CD4-positive, alpha-beta T cell treated with Interleukin-17A for 1 hour (primary cell): ENCODE results near the gene SCUBE2.
A peak's percentile ranks its signal among the peaks of the same experiment; 100 is the strongest.

Experiments used
- DNase-seq: peaks from one replicate; pipeline ENCODE4 v3.0.0-alpha.2; 2020

SCUBE2 gene

DNA sequence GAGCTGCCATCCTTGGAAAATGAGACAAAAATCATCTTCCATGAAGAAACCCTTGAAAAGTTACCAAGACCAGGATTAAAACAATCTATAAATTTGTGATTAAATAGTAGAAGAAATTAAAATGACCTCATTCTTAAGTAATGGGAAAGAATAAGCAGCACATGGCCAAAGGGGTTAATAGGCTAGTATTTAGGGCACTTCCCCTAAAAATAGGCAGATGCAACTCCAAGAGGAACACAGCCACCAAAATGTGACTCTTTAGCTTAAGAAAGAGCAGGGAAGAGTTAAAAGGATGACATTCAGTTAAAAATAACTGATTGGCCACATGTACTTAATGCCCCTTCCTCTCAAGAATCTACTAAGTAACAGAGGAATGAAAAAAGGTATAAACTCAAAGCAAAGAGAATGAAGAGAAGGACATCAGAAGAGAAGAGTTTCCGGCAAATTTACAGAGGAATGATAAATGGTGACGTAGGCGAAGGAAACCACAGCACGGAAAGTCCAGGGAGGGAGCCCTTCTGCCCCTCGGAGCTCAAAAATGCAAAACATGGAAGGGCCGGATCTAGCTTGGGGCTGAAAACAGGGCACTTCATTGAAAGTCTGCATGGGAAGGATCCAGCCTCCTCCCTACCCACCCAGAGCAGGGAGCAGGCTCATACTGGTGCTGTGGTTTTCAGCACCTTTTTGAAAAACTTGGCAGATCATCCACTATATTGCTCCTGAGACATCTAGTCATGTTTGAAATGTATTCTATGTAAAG is 17.8 kb downstream of the SCUBE2 start:
- no peak for DNase-seq

DNA sequence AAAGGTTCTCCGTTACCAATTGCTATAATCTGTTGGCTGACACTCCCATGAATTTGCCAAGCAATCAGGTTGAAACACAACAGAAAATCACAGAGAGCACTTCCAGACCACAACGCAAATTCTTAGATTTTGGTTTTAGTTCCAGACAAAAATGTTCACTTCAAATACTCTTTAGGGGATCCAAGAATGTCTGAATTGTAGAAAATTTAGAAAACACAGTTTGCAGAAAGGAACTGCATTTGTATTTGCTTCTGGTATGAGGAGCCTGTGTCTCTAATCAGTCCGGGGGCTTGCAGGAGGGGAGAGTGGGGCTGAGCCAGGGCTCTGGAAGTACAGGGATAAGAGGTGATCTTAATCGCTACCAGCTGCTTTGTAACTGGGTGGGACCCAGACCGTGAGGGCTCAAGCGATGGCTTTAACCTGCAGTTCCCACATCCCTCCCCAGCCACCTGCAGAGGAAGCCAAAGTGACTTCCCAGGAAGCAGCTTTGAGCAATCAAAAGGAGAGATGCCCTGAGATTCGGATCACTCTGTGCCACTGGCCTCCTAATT is 18.7 kb downstream of the SCUBE2 start:
- no peak for DNase-seq

DNA sequence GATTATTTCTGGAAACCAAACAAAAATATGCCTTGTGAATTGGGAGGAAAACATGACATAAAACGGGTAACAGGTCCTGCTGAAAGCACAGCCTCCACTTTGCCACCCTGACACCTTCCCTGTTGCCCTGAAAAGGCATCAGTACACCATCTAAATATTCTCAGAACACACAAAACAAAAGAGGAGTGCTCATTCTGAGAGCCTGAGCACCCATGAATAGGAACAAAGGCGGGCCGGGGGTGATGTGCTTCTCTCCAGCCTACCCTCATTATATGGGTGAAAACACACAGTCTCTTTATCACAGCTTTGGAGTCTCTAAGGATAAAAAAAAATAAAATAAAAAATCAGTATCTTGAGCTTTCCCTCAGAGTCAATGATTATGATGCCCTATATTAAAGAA is 19.7 kb downstream of the SCUBE2 start:
- DNase-seq: no peak

DNA sequence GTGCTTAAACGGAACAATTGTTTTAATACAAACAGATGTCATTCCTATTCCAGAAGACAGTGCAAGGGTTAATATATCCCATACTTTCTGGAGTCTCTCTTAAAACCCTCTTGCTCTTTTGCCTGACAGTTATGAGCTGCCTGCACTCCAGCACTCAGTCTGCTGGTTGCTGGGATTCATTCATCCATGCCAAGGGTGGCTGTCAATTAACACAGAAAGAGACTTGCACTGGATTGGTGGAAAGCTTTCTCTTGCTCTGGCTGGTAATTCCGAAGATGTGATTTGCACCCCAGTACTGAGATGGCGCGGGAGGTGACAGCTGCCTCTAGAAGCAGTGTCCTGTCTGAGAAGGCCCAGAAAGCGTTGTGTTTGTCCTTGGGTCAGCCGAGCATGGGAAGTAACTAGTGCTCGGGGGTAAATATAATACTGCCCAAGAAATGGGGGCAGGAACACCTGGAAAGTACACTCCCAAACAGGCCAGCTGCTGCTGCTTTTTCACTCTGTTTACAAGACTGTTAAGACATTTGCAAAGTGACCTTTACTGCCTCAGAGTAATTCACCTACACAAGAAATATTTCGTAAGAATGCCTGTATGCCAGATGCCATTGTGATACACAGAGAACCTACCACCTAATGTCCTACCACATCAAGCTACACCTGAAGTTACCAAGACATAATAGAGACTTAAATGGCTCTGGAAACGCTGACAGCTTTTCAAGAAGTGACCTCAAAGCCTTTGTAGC is 20.5 kb downstream of the SCUBE2 start:
- DNase-seq: no peak

DNA sequence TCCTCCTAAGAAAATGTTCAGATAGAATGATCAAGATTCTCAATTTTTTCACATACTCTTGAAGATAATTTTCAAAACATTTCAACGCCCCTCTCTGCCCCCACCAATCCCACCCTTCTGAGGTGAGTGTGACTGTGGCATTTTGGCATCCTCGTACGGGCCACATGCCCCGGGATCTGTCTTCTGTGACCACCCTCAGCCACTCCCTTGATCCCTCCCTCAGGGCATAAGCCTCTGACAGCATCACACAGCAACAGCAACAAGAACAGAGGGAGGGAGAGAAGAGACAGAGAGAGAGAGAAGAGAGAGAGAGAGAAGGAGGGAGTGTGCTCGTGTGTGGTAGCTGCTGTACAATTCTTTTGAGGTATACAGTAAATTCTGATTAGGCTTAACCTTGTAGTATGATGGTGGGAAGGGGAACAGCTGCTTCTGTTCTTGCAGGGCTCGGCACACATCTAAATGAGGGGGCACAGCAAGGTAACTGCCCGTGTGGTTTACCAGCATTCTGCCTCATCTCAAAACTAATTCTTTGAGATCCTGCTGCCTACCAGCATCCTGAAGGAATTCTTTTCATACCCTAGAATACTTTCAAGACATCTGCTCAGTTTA is 21.4 kb downstream of the SCUBE2 start:
- no peak for DNase-seq

DNA sequence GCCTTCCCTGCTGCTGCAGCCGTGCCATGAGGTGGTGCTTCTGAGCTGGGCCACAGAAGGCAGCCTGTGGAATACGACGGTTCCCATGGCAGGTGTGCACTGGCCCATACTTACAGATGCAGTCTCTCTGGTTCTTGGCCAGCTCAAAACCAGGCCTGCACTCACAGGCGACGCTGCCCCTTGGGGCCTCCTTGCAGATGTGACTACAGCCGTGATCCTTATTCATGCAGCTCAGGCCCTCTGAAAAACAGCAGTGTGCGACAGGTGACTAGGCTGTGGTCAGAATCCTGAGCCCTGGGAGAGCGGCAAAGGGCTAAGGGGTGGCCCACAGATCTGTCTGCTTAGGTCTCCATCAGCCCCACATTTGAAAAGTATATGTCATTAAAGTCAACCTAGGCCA is 22.1 kb downstream of the SCUBE2 start:
- no peak for DNase-seq

DNA sequence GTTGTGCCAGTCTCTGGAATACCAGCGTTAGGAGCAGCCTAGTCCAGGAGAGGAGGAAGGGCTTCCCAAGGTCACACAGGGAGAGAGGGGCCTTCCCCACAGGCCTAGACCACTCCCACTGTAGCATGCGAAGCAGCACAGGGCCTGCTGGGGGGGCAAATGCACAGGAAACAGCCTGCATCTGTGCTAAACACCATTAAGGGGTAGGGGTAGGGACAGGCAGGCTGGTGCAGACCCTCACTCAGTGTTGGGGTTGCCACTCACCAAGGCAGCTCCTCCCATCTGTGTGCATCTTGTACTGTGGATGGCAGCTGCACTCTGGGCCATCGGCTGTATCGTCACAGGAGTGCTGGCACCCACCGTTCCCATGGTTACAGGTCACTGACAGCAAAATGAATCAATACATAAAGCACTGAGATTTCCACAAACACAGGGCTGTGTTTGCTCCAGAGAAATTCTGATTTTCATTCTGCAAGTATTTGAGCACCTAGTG is 24.9 kb downstream of the SCUBE2 start:
- DNase-seq: no peak

DNA sequence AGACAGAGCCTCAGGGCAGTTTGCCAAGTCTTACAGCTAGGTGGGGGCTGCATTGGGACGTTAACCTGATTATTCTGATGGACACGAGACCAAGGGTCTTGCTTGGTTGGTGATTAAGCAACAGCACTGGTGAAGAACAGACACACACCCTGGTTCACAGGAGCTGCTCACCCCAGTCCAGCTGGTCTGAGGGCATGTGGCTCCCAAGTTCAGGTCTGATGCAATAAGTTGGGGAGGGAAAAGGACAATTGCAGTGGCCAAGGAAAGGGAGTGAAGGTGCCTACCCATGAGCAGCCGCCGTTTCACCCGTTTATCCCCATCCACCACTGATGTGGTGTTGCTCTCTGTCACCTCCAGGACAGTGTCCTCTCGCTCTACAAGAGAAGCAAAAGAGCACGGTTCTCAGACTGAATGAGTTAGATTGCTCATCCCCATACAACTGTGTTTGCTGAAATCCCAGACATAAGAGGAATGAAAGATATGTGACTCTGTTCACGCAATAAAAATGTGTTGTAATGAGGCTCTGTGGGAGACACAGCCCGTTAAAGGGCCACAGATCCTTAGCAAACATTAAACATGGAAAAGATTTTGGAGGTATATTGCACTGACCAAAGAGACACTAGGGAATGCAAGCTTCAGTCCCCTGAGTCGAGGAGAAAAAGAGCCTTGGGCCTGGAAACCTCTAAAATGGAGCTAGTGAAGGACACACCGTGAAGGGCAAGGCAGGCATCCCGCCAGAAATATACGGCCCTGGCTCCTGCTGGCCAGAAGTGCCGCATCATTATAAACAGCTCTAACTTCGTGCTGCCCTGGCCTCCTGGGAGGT is 25.6 kb downstream of the SCUBE2 start:
- no peak for DNase-seq

DNA sequence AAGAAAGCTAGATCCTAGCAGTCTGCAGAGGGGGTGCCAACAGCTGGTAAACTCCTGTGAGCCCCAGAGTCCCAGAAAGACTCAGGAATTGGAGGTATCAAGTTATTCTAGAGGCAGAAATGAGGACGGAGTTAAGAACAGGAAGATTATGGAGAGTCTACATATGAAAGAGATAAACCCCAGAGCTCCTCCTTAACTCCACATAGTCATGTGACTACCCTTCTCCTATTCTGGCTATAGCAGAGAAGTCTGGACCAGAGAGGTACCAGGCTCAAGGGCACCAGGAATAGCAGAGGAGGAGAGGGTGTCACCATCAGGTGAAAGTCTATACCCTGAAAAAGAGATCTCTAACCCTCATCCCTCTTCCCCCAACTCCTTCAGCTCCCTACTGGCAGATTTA is 29.6 kb downstream of the SCUBE2 start:
- DNase-seq: no peak

DNA sequence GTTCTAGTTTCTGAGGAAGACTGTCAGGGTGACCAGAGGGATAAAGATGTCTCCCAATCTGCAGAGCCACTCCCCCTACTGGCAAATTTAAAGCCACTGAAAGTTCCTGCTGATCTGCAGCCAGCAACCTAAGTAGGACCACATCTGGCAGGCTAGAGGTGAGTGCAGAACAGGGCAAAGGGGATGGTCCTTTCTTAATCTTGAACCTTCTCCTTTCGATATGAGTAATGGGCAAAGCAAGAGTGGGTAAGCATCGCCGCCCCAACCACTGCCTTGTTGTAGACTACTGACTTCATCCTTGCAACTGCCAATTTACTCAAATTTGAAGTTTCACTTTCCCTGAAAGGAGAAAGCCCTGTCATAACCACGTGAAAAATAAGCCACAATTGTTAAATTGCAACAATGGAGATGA is 30.7 kb downstream of the SCUBE2 start:
- peak; percentile 14 for DNase-seq

DNA sequence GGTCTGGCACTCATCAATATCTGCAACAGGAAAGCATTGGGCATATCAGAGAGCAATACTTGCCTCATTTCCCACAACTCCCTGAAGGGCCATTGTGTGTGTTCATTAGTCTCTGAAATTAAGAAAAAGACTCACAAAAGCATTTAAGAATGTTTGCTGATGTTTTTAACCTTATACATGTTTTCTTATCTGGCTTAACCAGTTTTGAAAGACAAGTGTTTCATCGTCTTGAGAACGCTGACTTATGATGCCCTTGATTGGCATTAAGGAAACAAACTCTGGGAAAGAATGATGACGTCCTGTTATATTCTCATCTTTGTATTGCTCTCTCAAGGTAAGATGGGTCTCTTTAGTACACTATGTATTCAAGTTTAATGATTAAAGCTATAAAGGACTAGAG is 32.0 kb downstream of the SCUBE2 start:
- no peak for DNase-seq

DNA sequence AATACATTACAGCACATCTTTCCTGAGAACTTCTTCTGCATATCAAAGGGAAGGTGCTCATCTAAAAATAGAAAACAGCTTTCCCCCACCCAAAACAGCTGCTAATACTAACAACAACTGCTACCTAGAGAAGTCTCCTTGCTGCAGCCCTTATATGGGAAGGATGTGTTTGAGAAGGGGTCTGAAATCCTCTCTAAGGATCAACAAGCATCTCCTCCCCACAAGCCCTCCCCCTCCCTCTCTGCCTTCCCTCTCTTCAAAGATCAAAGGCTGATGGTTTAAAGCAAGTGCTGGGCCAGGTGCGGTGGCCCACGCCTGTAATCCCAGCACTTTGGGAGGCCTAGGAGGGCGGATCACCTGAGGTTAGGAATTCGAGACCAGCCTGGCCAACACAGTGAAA is 33.5 kb downstream of the SCUBE2 start:
- no peak for DNase-seq

DNA sequence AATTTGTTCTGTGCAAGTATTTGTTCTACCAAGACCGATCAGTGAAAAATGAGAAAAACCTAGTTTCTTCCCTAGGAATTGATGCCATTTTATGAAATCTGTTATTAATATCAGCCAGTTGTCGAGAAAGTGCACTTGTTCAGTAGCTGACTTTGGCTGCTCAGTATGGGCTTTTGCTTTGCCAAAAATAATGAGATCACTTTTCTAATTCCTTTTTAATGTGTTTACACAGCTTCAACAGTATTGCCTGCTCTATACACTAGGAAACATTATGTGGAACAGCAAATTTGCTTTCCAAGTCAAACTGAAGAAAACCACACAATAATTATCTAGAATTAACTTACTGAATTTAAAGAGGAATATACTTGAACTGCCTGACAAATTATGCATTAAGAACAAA is 34.4 kb downstream of the SCUBE2 start:
- no peak for DNase-seq

DNA sequence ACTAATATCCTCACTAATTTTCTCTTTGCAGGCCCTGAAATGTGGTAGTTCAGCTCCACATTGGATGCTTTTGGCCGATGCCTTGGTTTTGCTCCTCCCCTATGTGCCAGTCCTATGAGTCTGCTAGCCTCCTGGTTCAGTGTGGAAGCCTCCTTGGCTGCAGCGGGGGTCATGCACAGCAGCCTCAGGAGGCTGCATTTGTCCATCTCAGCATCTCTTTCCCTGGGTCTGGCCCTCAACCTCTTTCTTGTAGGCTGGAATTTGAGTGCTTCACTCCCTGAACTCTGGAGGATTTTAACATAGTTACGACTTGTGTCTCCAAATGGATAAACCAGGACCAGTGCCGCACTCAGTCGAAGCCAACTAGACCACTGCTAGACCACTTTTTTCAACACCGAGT is 34.9 kb downstream of the SCUBE2 start:
- DNase-seq: no peak

DNA sequence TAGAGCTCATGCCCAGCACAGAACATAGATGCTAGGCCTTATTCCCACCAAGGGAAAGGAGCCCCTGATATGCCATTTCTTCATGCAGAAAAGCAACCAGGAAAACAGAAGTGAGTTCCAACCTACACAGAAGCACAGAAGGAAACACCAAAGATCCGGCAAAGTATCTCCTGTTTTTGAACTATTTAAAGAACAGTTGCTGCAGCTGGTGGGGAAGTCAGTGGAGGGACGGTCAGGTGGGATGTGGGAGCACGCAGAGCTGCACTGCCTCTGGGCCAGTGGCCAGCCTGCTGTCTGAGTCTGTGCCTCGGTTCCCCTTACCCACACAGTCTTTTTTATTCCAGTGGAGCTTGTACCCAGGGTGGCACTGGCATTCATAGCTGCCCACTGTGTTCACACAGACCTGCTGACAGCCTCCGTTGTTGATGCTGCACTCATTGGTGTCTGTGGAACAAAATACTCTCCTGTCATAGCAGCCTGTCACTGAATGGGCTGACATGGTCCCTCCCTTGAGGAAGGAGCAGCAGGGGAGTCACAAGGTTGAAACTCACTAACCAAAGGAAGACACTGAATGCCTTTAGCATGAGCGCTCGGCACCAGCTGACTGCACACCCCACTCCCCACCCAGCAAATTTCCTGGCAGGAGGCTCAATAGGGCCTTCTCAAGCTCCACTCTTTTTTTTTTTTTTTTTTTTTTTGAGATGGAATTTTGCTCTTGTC is 37.9 kb downstream of the SCUBE2 start:
- no peak for DNase-seq

DNA sequence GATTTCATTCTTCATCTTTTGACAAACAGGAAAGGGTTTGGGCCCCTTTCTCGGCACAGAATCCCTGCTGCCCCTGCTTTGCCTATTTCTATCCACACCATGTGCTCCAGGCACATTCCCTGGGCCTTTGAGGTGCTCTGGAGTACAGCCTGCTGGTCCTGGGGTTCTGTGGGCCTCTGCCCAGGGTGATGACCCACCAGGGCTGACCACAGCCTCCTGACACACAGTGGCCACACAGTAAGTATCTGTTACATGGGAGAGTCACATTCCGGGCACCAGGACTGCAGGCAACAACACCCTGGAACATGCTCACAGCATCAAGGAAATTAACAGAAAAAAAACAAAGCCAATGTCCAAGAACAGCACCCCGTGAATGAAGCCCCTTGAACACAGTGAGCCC is 39.1 kb downstream of the SCUBE2 start:
- DNase-seq: no peak

DNA sequence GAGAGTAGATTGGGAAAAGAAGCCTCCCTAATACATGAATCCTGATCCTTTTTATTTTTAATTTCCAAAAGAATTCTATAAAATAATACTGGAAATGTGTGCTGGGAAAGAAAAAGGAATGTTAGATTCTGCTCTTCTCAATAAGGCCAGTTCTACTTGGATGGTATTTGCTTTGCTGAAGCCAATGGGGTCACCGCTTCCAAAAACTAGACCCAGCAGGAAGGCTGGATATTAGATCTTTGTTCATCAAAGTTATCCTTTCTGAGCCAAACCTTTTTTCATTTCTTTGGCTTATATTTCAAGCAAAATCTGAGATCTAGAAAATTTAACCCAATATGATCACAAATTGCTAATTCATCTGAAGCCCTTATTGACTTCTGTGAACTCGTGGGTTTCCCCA is 41.4 kb downstream of the SCUBE2 start:
- no peak for DNase-seq

DNA sequence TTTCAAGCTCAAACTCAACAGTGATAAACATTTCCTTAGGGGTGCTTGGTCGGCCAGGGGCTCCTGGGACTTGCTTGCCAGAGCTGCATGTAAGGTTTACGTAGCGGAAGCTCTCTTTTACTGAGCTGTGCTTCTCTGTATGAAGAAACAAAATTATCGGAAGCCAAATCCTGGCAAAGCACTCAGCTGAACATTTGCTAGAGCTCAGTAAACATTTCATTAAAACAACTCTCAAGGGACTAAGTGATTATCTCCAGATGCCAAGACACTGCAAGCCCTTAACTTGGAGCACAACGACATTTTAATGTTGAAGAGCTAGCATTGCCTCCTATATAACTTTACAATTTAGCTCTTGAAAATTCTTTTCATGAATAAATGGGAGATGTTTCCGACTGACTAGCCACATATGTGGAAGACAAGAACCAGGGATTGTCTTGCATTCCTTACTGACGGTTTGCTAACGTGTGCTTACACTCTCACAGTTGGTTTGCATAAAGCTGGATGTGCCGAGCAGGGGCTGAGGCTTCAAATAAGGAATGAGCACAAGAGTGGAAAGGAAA is 43.4 kb downstream of the SCUBE2 start:
- DNase-seq: no peak

DNA sequence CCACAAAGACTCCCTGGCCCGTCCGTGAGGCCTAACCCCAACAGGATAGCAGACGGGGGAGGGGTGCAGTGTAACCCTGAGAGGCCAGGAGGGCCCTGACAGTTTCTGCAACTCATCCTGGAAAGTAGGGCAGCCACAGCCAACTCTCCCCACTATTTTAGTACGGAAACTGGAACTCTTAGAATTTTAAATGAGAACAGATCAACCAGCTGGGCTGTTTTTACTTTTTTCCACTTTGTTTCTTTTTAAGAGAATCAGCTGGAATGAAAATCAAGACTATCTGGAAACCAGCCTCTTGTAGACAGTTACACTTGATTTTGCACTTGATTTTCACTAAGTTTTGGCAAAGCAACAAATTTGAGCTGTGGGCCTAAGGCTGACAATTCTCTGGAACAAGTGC is 44.9 kb downstream of the SCUBE2 start:
- DNase-seq: no peak

DNA sequence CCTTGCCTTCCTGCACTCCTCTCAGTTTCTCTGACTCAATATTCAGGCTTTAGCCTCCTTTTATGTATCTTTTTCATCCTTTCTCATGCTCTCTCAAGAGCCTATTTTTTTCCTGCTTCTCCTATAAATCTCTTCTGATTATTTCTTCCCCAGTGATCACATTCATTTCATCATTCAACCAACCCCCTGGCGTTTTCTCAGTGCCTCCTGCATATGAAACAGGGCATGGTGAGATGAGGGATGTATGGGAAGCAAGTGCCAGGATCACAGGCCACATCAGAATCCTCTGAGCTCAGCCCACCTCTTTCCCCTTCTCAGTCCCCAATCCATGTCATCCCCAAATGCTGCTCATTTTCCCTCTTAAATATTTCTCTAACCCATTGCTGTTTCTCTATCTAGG is 48.9 kb downstream of the SCUBE2 start:
- no peak for DNase-seq

DNA sequence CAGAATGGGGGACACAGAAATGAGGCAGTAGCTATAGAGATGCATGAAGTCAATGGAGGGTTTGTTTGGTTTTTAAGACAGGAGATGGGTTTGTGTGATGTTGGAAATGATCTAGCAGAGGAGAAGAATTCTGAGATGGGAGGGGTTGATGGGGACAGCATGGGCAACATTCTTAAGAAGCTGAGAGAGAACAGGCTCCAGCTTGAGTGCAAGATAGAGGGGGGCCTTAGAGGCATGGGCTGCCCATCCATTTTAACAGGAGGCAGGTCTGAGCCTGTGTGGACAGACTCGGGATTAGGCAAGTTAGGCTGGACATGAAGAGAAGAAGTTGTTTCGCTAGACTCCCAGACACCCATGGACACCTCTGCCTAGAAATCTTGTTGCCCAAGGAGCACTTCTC is 49.7 kb downstream of the SCUBE2 start:
- no peak for DNase-seq

DNA sequence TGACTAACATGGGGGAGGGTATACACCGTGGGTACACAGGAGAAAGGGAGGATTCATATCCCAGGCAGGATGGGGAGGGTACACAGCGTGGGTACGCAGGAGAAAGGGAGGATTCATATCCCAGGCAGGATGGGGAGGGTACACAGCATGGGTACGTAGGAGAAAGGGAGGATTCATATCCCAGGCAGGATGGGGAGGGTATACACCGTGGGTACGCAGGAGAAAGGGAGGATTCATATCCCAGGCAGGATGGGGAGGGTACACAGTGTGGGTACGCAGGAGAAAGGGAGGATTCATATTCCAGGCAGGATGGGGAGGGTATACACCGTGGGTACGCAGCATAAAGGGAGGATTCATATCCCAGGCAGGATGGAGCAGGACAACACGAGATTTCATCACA is 51.0 kb downstream of the SCUBE2 start:
- no peak for DNase-seq
